NCI-H748 (cell line): ENCODE measurements around the gene ATF2.

Source experiments
- DNase-seq: peaks from one replicate; lab custom pipeline; 2025; ENCODE audit not compliant: unreplicated experiment; lab: John Stamatoyannopoulos, UW

Gene ATF2

DNA sequence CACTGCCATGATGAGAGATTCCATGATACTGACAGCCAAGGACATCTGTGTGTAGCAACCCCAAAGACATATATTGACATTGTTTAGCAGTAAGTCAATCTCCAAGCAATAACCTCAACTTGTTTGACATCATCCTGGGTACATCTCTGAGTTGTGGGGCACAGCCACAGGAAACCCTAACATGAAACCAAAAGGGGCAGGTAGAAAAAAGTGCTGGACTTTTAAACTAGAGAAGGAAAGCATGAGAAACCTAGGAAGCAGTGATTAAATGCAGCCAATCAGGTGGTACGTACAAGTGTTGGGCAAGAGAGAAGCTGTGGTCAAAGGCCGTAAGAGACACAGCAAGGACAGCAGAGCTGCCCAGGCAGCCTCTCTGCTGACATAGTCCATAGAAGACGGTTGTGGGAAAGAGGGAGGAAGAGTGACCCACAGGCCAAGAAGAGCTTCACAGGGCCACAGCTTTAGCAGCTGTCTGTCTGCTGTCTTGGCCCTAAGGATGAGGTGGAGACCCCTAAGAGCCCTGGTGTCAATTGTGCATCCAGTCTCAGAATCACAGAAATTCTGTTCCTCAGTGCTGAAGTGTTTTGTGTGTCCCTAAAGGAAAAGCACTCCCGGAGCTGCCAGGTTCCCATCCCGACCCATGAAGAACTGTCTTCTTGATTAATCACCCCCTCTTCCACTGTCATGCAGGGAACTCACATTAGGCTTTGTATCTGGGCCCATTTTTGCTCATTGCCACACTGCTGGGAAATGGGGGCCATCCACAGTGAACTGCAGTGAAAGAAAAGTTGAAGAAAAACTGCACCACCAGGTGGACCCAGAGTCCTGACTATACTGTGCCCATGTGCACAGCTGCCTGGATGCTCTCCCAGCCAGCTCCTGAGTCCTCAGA, 137.4 kb downstream of the ATF2 start:
- DNase-seq, result peak; percentile 65

DNA sequence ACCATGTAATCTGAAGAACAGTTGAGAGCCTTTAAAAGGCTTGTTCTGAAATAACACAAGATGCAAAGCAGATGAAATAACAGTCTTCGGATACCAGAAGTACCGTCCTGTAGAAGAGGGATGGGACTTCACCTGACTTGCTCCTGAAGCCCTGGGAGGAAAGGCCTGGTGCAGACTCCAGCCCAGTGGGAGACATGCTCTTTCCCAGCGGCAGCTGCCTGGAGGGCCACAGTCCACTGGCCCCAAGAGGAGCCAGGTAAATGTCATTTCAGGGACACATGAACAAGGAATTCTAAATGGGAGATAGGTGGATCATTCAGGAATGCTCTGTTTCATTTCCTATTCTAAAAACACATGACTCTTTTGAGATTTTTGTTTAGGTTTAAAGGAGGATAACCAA, 140.2 kb downstream of the ATF2 start:
- DNase-seq, result no peak

DNA sequence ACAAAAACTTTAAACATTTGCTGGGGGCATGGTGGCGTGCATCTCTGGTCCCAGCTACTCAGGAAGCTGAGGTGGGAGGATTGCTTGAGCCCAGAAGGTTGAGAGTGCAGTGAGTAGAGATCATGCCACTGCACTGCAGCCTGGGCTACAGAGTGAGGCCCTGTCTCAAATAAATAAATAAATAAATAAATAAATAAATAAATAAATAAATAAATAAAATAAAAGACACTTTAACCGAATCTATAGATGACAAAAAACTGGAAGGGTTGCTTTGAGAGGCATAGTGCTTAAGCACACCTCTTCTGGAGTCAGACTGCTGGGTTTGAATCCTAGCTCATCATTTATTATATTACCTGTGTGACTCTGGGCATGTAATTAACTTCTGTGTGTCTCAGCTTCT, 141.6 kb downstream of the ATF2 start:
- DNase-seq, result no peak

DNA sequence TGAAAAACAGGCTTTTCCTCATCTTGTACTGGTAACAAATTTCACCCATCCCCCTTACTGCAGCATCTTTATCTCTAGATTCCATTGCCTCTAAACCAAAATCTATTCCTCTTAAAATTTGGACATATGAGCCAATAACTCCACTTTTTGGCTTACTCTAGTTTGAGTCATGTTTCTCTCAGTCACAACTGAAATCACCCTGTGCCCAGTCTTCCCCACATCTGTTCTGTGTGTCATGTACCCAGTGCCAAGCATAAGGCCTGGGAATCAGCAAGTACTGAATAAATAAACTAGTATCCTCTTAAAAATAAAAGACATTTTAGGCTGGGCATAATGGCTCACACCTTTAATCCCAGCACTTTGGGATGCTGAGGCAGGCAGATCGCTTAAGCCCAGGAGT, 142.1 kb downstream of the ATF2 start:
- no peak for DNase-seq

DNA sequence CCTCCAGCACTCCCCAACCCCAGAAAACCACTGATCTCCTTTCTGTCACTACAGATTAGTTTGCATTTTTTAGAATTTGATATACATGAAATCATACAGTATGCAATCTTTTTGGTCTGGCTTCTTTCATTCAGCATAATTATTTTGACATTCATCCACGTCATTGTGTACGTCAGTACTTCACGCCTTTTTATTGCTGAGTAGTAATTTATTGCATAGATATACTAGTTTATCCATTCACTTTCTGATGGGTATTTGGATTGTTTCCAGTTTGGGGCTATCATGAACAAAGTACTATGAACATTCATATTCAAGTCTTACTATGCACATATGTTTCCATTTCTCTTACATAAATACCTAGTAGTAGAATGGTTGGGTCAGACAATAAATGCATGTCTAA, 142.8 kb downstream of the ATF2 start:
- DNase-seq, result no peak

DNA sequence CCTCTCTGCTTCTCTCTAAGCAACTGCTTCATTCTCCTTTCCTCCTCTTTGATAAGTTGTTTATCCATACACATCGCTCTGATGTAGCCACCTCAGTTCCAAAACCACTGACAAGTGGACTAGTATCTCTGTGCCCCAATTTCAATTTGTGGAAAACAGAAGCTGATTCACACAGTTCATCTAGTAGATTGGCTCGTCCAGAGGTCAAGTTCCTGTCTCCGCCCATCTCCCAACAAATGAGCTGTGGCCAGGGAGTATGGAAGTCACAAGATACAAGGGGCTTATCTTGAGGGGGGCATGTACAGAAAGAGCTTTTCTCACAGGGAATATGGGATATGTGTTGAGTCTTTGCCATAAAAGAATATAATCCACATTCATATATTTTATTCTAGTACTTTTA, 145.1 kb downstream of the ATF2 start:
- DNase-seq, result no peak
